ENCODE data around the gene IRF2.

IRF2 gene

GRCh38 chr4:184461711-184462441 is 12.5 kb downstream of the IRF2 start:
- H3K4me3 ChIP-seq (ENCODE audit: low read depth, low read length): no peak overlapping the region
- no peaks in the 10 kb centered on the region for H3K27me3 ChIP-seq (ENCODE audit: control insufficient read depth, insufficient read depth, low read length)
- H2AFZ ChIP-seq: no peak overlapping the region
- peaks cover 2% of the 10 kb centered on the region for H3K4me1 ChIP-seq
- H3K36me3 ChIP-seq (ENCODE audit: control insufficient read depth, insufficient read depth, low read length): no peaks in the 10 kb centered on the region
- H3K4me2 ChIP-seq (ENCODE audit: low read length): no peak overlapping the region
- no peak overlapping the region for H3K9ac ChIP-seq
- no peak overlapping the region for H3K27ac ChIP-seq
- no peaks in the 10 kb centered on the region for H3K9me3 ChIP-seq (ENCODE audit: control insufficient read depth, low read length)
- TF ChIP-seq CTCF (IDR thresholded peaks at IDR 0.05): no peak
- H3K79me2 ChIP-seq: peaks cover 47% of the 10 kb centered on the region

DNA sequence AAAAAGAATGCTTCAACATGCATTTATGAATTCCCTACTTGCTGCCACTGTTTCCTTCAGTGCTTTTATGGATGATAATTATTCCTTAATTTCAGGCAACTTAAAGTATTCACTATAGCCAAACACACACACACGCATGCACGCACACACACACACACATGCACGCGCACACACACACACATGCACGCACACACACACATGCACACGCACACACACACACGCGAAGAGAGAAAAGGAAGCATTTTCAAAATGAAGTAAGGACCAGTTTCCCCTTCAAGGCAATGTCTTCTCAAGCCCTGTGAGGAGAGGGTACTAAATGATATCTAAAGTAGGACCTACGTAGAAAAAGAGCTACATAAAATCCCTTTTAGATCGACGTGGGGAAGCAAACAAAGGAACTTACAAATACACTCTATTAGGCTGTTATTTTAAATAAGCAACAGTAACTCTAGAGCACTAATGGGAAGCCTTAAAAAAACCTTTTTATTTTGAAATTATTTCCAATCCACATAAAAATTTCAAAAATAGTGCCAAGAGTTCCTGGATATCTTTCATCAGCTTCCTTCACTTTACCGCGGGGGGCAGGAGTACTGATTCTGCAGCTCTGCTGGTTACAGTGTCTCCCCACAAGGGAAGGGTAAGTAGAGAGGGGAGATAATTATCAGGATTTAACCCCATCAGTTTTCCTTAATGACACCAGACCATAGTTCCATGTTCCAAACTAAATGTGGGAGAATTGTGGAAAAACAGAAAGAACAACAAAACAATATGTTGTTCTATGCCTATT is 13.7 kb downstream of the IRF2 start:
- Histone ChIP-seq H3K36me3 (ENCODE audit: control insufficient read depth, insufficient read depth, low read length) (no peaks in the 10 kb centered on the region), H3K79me2 (peaks cover 49% of the 10 kb centered on the region), H3K27ac (no peak overlapping the region), H3K27me3 (ENCODE audit: control insufficient read depth, insufficient read depth, low read length) (no peaks in the 10 kb centered on the region), H2AFZ (no peak overlapping the region), H3K4me2 (ENCODE audit: low read length) (no peak overlapping the region), H3K9ac (no peak overlapping the region), H3K4me1 (peaks cover 2% of the 10 kb centered on the region), H3K4me3 (ENCODE audit: low read depth, low read length) (no peak overlapping the region), H3K9me3 (ENCODE audit: control insufficient read depth, low read length) (no peaks in the 10 kb centered on the region)
- TF ChIP-seq CTCF (IDR thresholded peaks at IDR 0.05): no peak

GRCh38 chr4:184459413-184459812 is 14.9 kb downstream of the IRF2 start:
- no peak for TF ChIP-seq CTCF (IDR thresholded peaks at IDR 0.05)
- H3K36me3 ChIP-seq (ENCODE audit: control insufficient read depth, insufficient read depth, low read length): no peaks in the 10 kb centered on the region
- peaks cover 41% of the 10 kb centered on the region for H3K79me2 ChIP-seq
- no peak overlapping the region for H3K9ac ChIP-seq
- no peak overlapping the region for H3K4me2 ChIP-seq (ENCODE audit: low read length)
- H3K4me3 ChIP-seq (ENCODE audit: low read depth, low read length): no peak overlapping the region
- no peaks in the 10 kb centered on the region for H3K27me3 ChIP-seq (ENCODE audit: control insufficient read depth, insufficient read depth, low read length)
- no peaks in the 10 kb centered on the region for H3K9me3 ChIP-seq (ENCODE audit: control insufficient read depth, low read length)
- peaks cover 2% of the 10 kb centered on the region for H3K4me1 ChIP-seq
- H2AFZ ChIP-seq: no peak overlapping the region
- no peak overlapping the region for H3K27ac ChIP-seq

DNA sequence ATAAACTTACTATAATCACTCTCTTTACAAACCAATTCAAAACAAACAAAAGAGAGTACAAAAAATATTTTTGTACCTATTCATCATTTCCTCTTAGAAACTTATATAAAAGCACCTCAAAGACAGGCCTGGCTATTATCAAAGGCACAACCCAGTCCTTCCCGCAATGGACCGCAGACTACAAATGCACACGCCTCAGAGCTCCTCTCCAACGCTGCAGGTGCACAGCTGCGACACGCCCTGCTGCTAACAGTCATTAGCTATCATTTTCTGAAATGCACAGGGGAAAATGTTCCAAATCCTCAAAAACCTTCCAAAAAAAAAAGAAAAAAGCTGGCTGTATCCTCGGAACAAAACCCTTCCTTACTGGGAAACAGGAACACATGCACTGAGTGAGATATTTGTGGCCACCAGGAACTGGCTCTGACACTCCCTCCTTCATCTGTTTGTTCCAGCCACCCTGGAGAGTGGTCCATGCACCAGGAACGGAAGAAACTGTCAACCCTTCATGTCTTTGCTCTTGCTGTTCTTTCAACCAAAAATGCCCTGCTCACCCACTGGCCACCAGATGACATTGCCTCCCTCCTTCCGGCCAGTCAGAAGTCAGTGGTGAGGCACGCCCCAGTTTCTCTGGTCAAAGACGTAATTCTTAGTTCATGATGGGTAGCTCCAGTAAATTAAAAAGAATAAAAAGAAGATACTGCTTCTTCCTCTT is 16.7 kb downstream of the IRF2 start:
- H3K4me3 ChIP-seq (ENCODE audit: low read depth, low read length): no peak overlapping the region
- peaks cover 2% of the 10 kb centered on the region for H3K4me1 ChIP-seq
- H3K9me3 ChIP-seq (ENCODE audit: control insufficient read depth, low read length): no peaks in the 10 kb centered on the region
- no peaks in the 10 kb centered on the region for H3K36me3 ChIP-seq (ENCODE audit: control insufficient read depth, insufficient read depth, low read length)
- no peak for TF ChIP-seq CTCF (IDR thresholded peaks at IDR 0.05)
- peaks cover 34% of the 10 kb centered on the region for H3K79me2 ChIP-seq
- H3K27ac ChIP-seq: no peak overlapping the region
- no peak overlapping the region for H3K9ac ChIP-seq
- no peak overlapping the region for H2AFZ ChIP-seq
- no peaks in the 10 kb centered on the region for H3K27me3 ChIP-seq (ENCODE audit: control insufficient read depth, insufficient read depth, low read length)
- no peak overlapping the region for H3K4me2 ChIP-seq (ENCODE audit: low read length)
